Suprapubic skin (tissue), 4 donors: ENCODE measurements around the gene SLC22A23. TPM values are rescaled to one million over a fixed set of nuclear protein-coding genes. Genes with fewer than 3 reads are reported as not detected.

ENCODE experiments used
- DNase-seq, 2 donors: peaks; one replicate each; pipeline ENCODE4 v3.0.0-alpha.2; 2019; ENCODE audit warnings: low spot score in 2 of 2
- H3K27ac ChIP-seq: fragments of 200-600 bp; sonication (generic); one replicate; pipeline ENCODE4 v1.5.1; 2019
- H3K27me3 ChIP-seq: fragments of 200-600 bp; sonication (generic); one replicate; pipeline ENCODE4 v1.5.1; 2019
- H3K36me3 ChIP-seq: fragments of 200-600 bp; sonication (generic); one replicate; pipeline ENCODE4 v1.5.1; 2019
- H3K4me1 ChIP-seq: fragments of 200-600 bp; sonication (generic); one replicate; pipeline ENCODE4 v1.5.1; 2019
- H3K4me3 ChIP-seq: fragments of 200-600 bp; sonication (generic); one replicate; pipeline ENCODE4 v1.5.1; 2019; ENCODE audit warnings: mild to moderate bottlenecking
- H3K9me3 ChIP-seq: fragments of 200-600 bp; sonication (generic); one replicate; pipeline ENCODE4 v1.5.1; 2019
- CTCF ChIP-seq, 2 donors: fragments of 200-600 bp in 1 of 2; fragments of 450-650 bp in 1 of 2; sonication (generic) in 1 of 2; IDR thresholded peaks; one replicate each; pipeline ENCODE4 v1.5.1; 2016 to 2019; ENCODE audit warnings: antibody characterized with exemption in 2 of 2, mild to moderate bottlenecking in 1 of 2, moderate library complexity in 1 of 2
- EP300 ChIP-seq: sonication (generic); formaldehyde crosslinking; IDR thresholded peaks from one replicate; pipeline ENCODE4 v1.6.1; 2017; ENCODE audit warnings: antibody characterized with exemption
- POLR2A ChIP-seq, 2 donors: fragments of 450-650 bp; IDR thresholded peaks; one replicate each; pipeline ENCODE4 v1.6.1; 2017; ENCODE audit warnings: antibody characterized with exemption in 2 of 2, mild to moderate bottlenecking in 2 of 2, moderate library complexity in 2 of 2
- POLR2AphosphoS5 ChIP-seq, 3 donors: sonication (generic); formaldehyde crosslinking; IDR thresholded peaks; one replicate each; pipeline ENCODE4 v1.6.1; 2017; ENCODE audit warnings: antibody characterized with exemption in 3 of 3
- WGBS: methylation state at CpG from one replicate; pipeline ENCODE4 v1.1.5; 2018; 5-methylcytosine and 5-hydroxymethylcytosine counted together
- total RNA-seq, 4 donors: library from RNA; depleted of rRNA; stranded (reverse); fragments of >200 nt; gene quantifications; one replicate each; pipeline ENCODE4 v1.1.0, GENCODE V29; 2016

Gene SLC22A23
- total RNA-seq, 4 donors from 2014 or later, result 38.2 to 59.8 (median 48.1) TPM

GRCh38 chr6:3444276-3445088 lies 12.4 kb downstream of the SLC22A23 start:
- H3K27ac ChIP-seq, result no peak overlapping the region
- H3K27me3 ChIP-seq, result no peaks in the 10 kb centered on the region
- H3K9me3 ChIP-seq, result no peaks in the 10 kb centered on the region
- DNase-seq, result no peak
- WGBS, result 70% methylated on average over 11 of the region's 18 CpGs
- peaks cover 9% of the 10 kb centered on the region for H3K4me1 ChIP-seq
- H3K36me3 ChIP-seq, result no peaks in the 10 kb centered on the region
- TF ChIP-seq POLR2A (IDR thresholded peaks at IDR 0.05) (no peak), CTCF (IDR thresholded peaks at IDR 0.05) (no peak), POLR2AphosphoS5 (IDR thresholded peaks at IDR 0.05) (no peak), EP300 (no peak)
- H3K4me3 ChIP-seq, result no peak overlapping the region

GRCh38 chr6:3443221-3443515 lies 13.7 kb downstream of the SLC22A23 start:
- Histone ChIP-seq H3K4me1 (peaks cover 21% of the 10 kb centered on the region), H3K27me3 (no peaks in the 10 kb centered on the region), H3K4me3 (no peak overlapping the region), H3K36me3 (no peaks in the 10 kb centered on the region), H3K27ac (no peak overlapping the region), H3K9me3 (no peaks in the 10 kb centered on the region)
- no peak for DNase-seq
- 45% methylated on average over 3 of the region's 3 CpGs for WGBS
- TF ChIP-seq POLR2AphosphoS5 (IDR thresholded peaks at IDR 0.05) (no peak), POLR2A (IDR thresholded peaks at IDR 0.05) (no peak), EP300 (no peak), CTCF (IDR thresholded peaks at IDR 0.05) (no peak)

- H3K9me3 ChIP-seq, result no peaks in the 10 kb centered on the region
- H3K27ac ChIP-seq, result no peak overlapping the region
- 81% methylated on average over 8 of the region's 8 CpGs for WGBS
- TF ChIP-seq POLR2A (IDR thresholded peaks at IDR 0.05), result no peak
- TF ChIP-seq CTCF (IDR thresholded peaks at IDR 0.05), result no peak
- H3K36me3 ChIP-seq, result no peaks in the 10 kb centered on the region
- H3K4me1 ChIP-seq, result peaks cover 25% of the 10 kb centered on the region
- H3K4me3 ChIP-seq, result no peak overlapping the region
- no peak for DNase-seq
- no peaks in the 10 kb centered on the region for H3K27me3 ChIP-seq
These were observed 14.2 kb downstream of the SLC22A23 start for GRCh38 chr6:3442431-3443220.

GRCh38 chr6:3440911-3441310 lies 15.9 kb downstream of the SLC22A23 start:
- H3K4me3 ChIP-seq, result no peak overlapping the region
- WGBS, result 100% methylated on average over 5 of the region's 5 CpGs
- H3K4me1 ChIP-seq, result peaks cover 22% of the 10 kb centered on the region
- no peak for TF ChIP-seq CTCF (IDR thresholded peaks at IDR 0.05)
- no peak for TF ChIP-seq EP300
- TF ChIP-seq POLR2A (IDR thresholded peaks at IDR 0.05), result no peak
- TF ChIP-seq POLR2AphosphoS5 (IDR thresholded peaks at IDR 0.05), result no peak
- no peaks in the 10 kb centered on the region for H3K9me3 ChIP-seq
- DNase-seq, result no peak
- H3K27ac ChIP-seq, result no peak overlapping the region
- H3K36me3 ChIP-seq, result no peaks in the 10 kb centered on the region
- no peaks in the 10 kb centered on the region for H3K27me3 ChIP-seq

- no peaks in the 10 kb centered on the region for H3K36me3 ChIP-seq
- no peak for DNase-seq
- no peaks in the 10 kb centered on the region for H3K27me3 ChIP-seq
- TF ChIP-seq CTCF (IDR thresholded peaks at IDR 0.05), result no peak
- no peak for TF ChIP-seq EP300
- TF ChIP-seq POLR2A (IDR thresholded peaks at IDR 0.05), result no peak
- TF ChIP-seq POLR2AphosphoS5 (IDR thresholded peaks at IDR 0.05), result no peak
- H3K9me3 ChIP-seq, result no peaks in the 10 kb centered on the region
- H3K27ac ChIP-seq, result no peak overlapping the region
- peaks cover 22% of the 10 kb centered on the region for H3K4me1 ChIP-seq
- H3K4me3 ChIP-seq, result no peak overlapping the region
- WGBS, result 85% methylated on average over 4 of the region's 4 CpGs
These were observed 16.9 kb downstream of the SLC22A23 start for GRCh38 chr6:3439961-3440360.
